HUES64 (cell line): ENCODE measurements around the gene CREBBP.

ENCODE experiments used
- H3K27ac ChIP-seq: 2 replicates; pipeline ENCODE4 v1.7.0; 2013; ENCODE audit warnings: low read depth, low read length, inconsistent platforms
- H3K27me3 ChIP-seq: 2 replicates; pipeline ENCODE4 v1.6.1; 2013; ENCODE audit warnings: mild to moderate bottlenecking, low read length; ENCODE audit not compliant: insufficient read depth
- H3K36me3 ChIP-seq: 2 replicates; pipeline ENCODE4 v1.6.1; 2013; ENCODE audit warnings: mild to moderate bottlenecking, low read length; ENCODE audit not compliant: insufficient read depth
- H3K4me1 ChIP-seq: 2 replicates; pipeline ENCODE4 v1.6.1; 2013; ENCODE audit warnings: mild to moderate bottlenecking, low read length, moderate library complexity; ENCODE audit not compliant: insufficient read depth
- H3K4me3 ChIP-seq: 2 replicates; pipeline ENCODE4 v1.5.1; 2013; ENCODE audit warnings: mild to moderate bottlenecking, low read length, moderate library complexity
- H3K9ac ChIP-seq: 2 replicates; pipeline ENCODE4 v1.6.1; 2013; ENCODE audit warnings: mild to moderate bottlenecking, low read depth, low read length
- H3K9me3 ChIP-seq: 2 replicates; pipeline ENCODE4 v1.6.1; 2013; ENCODE audit warnings: low read depth, low read length; ENCODE audit not compliant: insufficient read depth
- WGBS: fragments of 150-250, 120-280 bp; methylation state at CpG from one replicate; pipeline ENCODE4 v1.1.7; 2013; ENCODE audit warnings: missing lambda C conversion rate; 5-methylcytosine and 5-hydroxymethylcytosine counted together

Gene CREBBP

DNA sequence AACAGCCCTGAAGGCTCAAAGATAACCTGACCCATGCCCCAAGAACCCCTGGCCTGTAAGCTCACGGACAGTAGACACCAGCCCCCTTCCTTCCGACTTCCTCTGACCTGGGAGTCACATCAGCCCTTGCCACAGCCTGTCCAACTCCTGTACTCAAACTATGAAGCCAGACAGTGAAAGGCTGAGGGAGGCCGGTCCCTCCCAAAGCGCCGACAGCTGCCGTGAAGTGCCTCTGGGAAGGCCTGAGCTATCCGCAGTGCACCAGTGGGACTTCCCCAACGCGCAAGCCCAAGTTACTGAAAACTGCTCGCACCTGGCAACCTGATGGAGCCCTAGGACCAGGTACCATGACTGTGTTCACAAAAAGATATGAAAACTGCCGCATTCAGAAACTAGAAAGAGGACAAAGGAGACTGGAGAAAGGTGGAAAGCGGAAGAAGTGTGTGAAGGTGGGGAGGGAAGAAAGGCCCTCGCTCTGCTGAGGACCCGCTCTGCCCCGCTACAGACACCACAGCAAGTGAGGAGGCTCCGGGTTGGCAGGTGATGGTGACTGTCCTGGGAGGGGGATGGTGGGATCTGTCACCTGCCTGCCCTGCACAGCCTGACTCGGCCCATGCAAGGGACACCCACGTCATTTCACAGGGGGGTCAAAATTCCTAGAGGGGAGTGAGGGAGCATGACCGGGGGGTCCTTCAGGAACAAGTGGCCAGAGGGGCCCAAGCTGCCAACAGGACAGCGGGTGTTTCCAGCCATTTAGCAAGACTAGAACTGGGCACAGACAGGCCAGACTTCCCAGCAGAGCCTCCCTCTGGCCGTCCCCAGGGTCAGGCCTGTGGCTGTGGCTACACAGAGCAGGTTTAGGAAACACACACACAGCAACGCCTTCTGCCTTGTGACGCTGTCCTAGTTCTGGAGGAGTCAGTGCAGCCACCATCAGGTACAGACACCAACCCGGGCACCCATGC lies 150.1 kb downstream of the CREBBP start:
- H3K4me1 ChIP-seq, result no peaks in the 10 kb centered on the region
- 95% methylated on average over 24 of the region's 24 CpGs for WGBS
- H3K9ac ChIP-seq, result no peak overlapping the region
- H3K4me3 ChIP-seq, result no peak overlapping the region
- no peak overlapping the region for H3K27ac ChIP-seq
- no peaks in the 10 kb centered on the region for H3K9me3 ChIP-seq
- no peaks in the 10 kb centered on the region for H3K27me3 ChIP-seq
- peaks cover 79% of the 10 kb centered on the region for H3K36me3 ChIP-seq

- H3K27me3 ChIP-seq, result no peaks in the 10 kb centered on the region
- 96% methylated on average over 49 of the region's 49 CpGs for WGBS
- H3K9ac ChIP-seq, result no peak overlapping the region
- no peaks in the 10 kb centered on the region for H3K4me1 ChIP-seq
- no peak overlapping the region for H3K27ac ChIP-seq
- H3K4me3 ChIP-seq, result no peak overlapping the region
- peaks cover 69% of the 10 kb centered on the region for H3K36me3 ChIP-seq
- H3K9me3 ChIP-seq, result no peaks in the 10 kb centered on the region
These were observed 151.1 kb downstream of the CREBBP start for GRCh38 chr16:3729161-3730112.

DNA sequence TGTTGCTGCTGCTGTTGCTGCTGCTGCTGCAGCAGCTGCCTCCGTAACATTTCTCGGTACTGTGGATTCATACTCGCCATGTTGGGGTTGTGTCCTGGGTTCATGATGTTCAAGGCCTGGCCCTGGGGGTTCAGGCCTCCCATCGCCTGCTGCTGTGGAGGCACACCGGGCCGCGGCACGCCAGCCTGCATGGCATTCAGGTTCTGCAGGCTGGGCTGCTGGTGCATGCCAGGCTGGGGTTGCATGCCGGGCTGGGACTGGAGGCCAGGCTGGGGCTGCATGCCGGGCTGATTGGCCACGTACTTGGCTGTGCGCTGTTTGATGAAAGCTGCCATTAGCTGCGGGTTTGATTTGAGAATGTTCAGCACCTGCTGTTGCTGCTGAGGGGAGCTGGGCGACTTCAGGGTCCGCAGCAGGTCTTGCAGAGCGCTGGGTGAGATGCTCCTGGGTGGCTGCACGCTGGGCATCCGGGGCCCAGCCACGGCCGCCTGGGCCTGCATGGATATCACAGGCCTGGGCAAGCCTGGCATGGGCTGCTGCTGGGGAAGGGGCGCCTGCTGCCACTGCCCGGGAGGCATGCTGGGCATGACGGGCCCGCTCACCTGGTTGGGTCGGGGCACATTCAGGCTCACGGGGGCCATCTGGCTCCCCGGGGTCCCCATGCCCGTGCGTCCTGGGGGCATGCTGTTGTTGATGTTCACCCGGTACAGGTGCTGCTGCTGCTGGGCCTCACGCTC lies 151.9 kb downstream of the CREBBP start:
- Histone ChIP-seq H3K27ac (no peak overlapping the region), H3K9me3 (no peaks in the 10 kb centered on the region), H3K9ac (no peak overlapping the region), H3K36me3 (peaks cover 62% of the 10 kb centered on the region), H3K4me3 (no peak overlapping the region), H3K4me1 (no peaks in the 10 kb centered on the region), H3K27me3 (no peaks in the 10 kb centered on the region)
- WGBS, result 96% methylated on average over 31 of the region's 31 CpGs

DNA sequence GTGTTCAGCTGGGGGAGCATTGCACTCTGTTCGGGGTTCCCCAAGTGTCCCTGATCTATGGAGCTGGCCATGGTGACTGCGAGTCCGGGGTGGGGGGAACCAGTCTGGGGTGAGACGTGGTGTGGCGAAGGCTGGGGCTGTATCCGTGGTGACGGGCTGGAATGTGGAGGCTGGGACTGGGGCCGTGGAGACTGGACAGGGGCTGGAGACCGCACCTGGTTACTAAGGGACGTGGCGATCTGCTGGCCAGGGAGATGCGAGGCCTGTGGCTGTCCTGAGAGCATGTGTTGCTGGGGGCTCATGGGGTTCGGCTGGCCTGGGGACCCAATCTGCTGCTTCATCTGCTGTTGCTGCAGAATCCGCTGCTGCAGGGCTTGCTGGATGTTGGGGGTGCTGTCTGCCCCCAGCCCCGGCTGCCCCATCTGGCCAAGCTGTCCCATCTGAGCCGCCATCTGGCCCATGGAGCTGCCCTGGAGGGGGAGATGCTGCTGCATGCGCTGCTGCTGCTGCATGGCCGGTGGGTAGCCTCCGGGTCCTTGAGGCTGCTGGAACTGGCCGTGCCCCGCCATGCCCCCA lies 152.6 kb downstream of the CREBBP start:
- Histone ChIP-seq H3K27ac (no peak overlapping the region), H3K4me1 (no peaks in the 10 kb centered on the region), H3K9ac (no peak overlapping the region), H3K9me3 (no peaks in the 10 kb centered on the region), H3K36me3 (peaks cover 58% of the 10 kb centered on the region), H3K4me3 (no peak overlapping the region), H3K27me3 (no peaks in the 10 kb centered on the region)
- 95% methylated on average over 21 of the region's 21 CpGs for WGBS

GRCh38 chr16:3726021-3726687 lies 154.4 kb downstream of the CREBBP start:
- Histone ChIP-seq H3K9ac (no peak overlapping the region), H3K4me1 (no peaks in the 10 kb centered on the region), H3K27me3 (no peaks in the 10 kb centered on the region), H3K4me3 (no peak overlapping the region), H3K9me3 (no peaks in the 10 kb centered on the region), H3K36me3 (peaks cover 44% of the 10 kb centered on the region), H3K27ac (no peak overlapping the region)
- WGBS, result 95% methylated on average over 33 of the region's 33 CpGs

- Histone ChIP-seq H3K36me3 (peaks cover 35% of the 10 kb centered on the region), H3K27ac (no peak overlapping the region), H3K27me3 (no peaks in the 10 kb centered on the region), H3K4me3 (no peak overlapping the region), H3K9ac (no peak overlapping the region), H3K9me3 (no peaks in the 10 kb centered on the region), H3K4me1 (no peaks in the 10 kb centered on the region)
- 93% methylated on average over 8 of the region's 8 CpGs for WGBS
These were observed 155.2 kb downstream of the CREBBP start for GRCh38 chr16:3725276-3725675.

GRCh38 chr16:3722508-3722907 lies 158.0 kb downstream of the CREBBP start:
- no peak overlapping the region for H3K27ac ChIP-seq
- H3K4me3 ChIP-seq, result no peak overlapping the region
- peaks cover 9% of the 10 kb centered on the region for H3K36me3 ChIP-seq
- WGBS, result 93% methylated on average over 10 of the region's 10 CpGs
- 0 out of 2 replicates have a peak, but pooled peaks cover 3% of the 10 kb centered on the region for H3K4me1 ChIP-seq
- no peak overlapping the region for H3K9ac ChIP-seq
- no peaks in the 10 kb centered on the region for H3K9me3 ChIP-seq
- H3K27me3 ChIP-seq, result no peaks in the 10 kb centered on the region

GRCh38 chr16:3720418-3720817 lies 160.1 kb downstream of the CREBBP start:
- no peaks in the 10 kb centered on the region for H3K36me3 ChIP-seq
- WGBS, result 94% methylated on average over 11 of the region's 11 CpGs
- H3K27me3 ChIP-seq, result no peaks in the 10 kb centered on the region
- no peak overlapping the region for H3K4me3 ChIP-seq
- no peaks in the 10 kb centered on the region for H3K9me3 ChIP-seq
- no peak overlapping the region for H3K9ac ChIP-seq
- H3K27ac ChIP-seq, result no peak overlapping the region
- H3K4me1 ChIP-seq, result peaks cover 9% of the 10 kb centered on the region; the same call in 1 of the 2 replicates

- H3K4me1 ChIP-seq, result peaks cover 9% of the 10 kb centered on the region; the same call in 1 of the 2 replicates
- no peak overlapping the region for H3K27ac ChIP-seq
- H3K36me3 ChIP-seq, result peaks cover 11% of the 10 kb centered on the region
- H3K9ac ChIP-seq, result no peak overlapping the region
- no peaks in the 10 kb centered on the region for H3K9me3 ChIP-seq
- no peak overlapping the region; the same call in 1 of the 2 replicates for H3K4me3 ChIP-seq
- H3K27me3 ChIP-seq, result no peaks in the 10 kb centered on the region
- WGBS, result 97% methylated on average over 9 of the region's 10 CpGs
These were observed 161.9 kb downstream of the CREBBP start for GRCh38 chr16:3718628-3719027.

DNA sequence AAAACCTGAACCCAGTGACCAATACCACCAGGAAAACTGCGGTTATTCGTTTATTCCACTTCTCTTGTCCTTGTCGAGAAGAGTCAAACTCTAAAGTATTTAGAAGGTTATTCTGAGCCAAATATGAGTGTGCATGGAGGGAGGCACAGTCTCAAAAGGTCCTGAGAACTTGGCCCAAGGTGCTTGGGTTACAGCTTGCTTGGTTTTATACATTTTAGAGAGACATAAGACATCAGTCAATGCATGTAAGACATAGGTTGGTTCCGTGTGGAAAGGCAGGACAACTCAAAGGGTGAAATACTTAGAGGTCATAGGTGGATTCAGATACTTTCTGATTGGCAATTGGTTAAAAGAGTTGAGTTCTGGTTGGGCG lies 162.5 kb downstream of the CREBBP start:
- 32% methylated on average over 5 of the region's 5 CpGs for WGBS
- H3K9me3 ChIP-seq, result no peaks in the 10 kb centered on the region
- peak overlapping the region; percentile 50 for H3K27ac ChIP-seq
- H3K27me3 ChIP-seq, result no peaks in the 10 kb centered on the region
- H3K36me3 ChIP-seq, result peaks cover 14% of the 10 kb centered on the region
- peak overlapping the region; percentile 80 for H3K4me3 ChIP-seq
- H3K9ac ChIP-seq, result peak overlapping the region; percentile 93
- H3K4me1 ChIP-seq, result peaks cover 9% of the 10 kb centered on the region; the same call in 1 of the 2 replicates
